Activated naive CD8-positive, alpha-beta T cell treated with anti-CD3 and anti-CD28 coated beads, Interleukin-2, amount 10 ng/mL, durations not matched to agents 7 days and 5 days (primary cell): ENCODE measurements around the gene BSDC1. TPM values are rescaled to one million over a fixed set of nuclear protein-coding genes. Genes with fewer than 3 reads are reported as not detected.

Source experiments
- ATAC-seq: fragments of 150-1000 bp; cut with Tn5 transposase; one replicate; pipeline ENCODE4 v1.10.0; 2021; ENCODE audit warnings: low read depth, moderate library complexity
- POLR2A ChIA-PET: fragments of 350-600 bp; sonication (Branson Sonifier 250); formaldehyde crosslinking; loops from one replicate; lab custom pipeline; 2021; ENCODE audit warnings: antibody characterized with exemption; lab: Charles Lee
- DNase-seq: peaks from one replicate; pipeline ENCODE4 v3.0.0; 2021
- H3K27ac Mint-ChIP-seq: one replicate; pipeline ENCODE4 v1.8.0; 2022; ENCODE audit warnings: mild to moderate bottlenecking, mixed read lengths
- H3K27me3 Mint-ChIP-seq: one replicate; pipeline ENCODE4 v1.8.0; 2022; ENCODE audit warnings: mild to moderate bottlenecking, moderate library complexity, mixed read lengths
- H3K36me3 Mint-ChIP-seq: one replicate; pipeline ENCODE4 v1.8.0; 2021; ENCODE audit warnings: mild to moderate bottlenecking, mixed read lengths
- H3K4me1 Mint-ChIP-seq: one replicate; pipeline ENCODE4 v1.8.0; 2021; ENCODE audit warnings: mixed read lengths
- H3K4me3 Mint-ChIP-seq: one replicate; pipeline ENCODE4 v1.8.0; 2022; ENCODE audit warnings: mild to moderate bottlenecking, moderate library complexity, mixed read lengths
- H3K9me3 Mint-ChIP-seq: one replicate; pipeline ENCODE4 v1.8.0; 2021; ENCODE audit warnings: mixed read lengths
- total RNA-seq, 2 experiments: library from RNA; stranded (reverse); gene quantifications; one replicate each; pipeline ENCODE4 v1.2.3, GENCODE V29; 2021

BSDC1 gene
- total RNA-seq, 2 experiments from 2014 or later: 58.0 to 63.2 TPM

DNA sequence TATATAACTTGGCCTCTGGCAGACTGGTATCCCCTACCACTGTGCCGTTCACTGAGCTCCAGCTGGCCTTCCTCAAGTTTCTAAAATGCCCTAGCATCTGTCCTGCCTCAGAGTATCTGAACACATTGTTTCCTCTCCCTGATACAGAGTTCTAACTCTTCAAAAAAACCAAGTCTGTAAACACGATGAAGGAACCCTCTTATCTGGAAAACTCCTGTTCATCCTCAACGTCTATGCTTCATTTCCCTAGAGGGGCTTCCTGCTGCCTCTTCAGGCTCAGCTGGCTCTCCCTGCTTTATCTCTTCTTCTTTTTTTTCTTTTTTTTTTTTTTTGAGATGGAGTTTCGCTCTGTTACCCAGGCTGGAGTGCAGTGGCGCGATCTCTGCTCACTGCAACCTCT, 5.6 kb downstream of the BSDC1 start:
- ATAC-seq: no peak
- Mint-ChIP-seq H3K4me1 (peaks cover 7% of the 10 kb centered on the region), H3K27ac (no peak overlapping the region), H3K4me3 (no peak overlapping the region), H3K27me3 (no peaks in the 10 kb centered on the region), H3K36me3 (peaks cover 6% of the 10 kb centered on the region), H3K9me3 (no peaks in the 10 kb centered on the region)
- POLR2A ChIA-PET: interaction anchor here (0.6 kb wide), 1 partner anchor 67 kb away, joined by 3 read pairs; no protein-coding TSS in a partner anchor
- no peak for DNase-seq

DNA sequence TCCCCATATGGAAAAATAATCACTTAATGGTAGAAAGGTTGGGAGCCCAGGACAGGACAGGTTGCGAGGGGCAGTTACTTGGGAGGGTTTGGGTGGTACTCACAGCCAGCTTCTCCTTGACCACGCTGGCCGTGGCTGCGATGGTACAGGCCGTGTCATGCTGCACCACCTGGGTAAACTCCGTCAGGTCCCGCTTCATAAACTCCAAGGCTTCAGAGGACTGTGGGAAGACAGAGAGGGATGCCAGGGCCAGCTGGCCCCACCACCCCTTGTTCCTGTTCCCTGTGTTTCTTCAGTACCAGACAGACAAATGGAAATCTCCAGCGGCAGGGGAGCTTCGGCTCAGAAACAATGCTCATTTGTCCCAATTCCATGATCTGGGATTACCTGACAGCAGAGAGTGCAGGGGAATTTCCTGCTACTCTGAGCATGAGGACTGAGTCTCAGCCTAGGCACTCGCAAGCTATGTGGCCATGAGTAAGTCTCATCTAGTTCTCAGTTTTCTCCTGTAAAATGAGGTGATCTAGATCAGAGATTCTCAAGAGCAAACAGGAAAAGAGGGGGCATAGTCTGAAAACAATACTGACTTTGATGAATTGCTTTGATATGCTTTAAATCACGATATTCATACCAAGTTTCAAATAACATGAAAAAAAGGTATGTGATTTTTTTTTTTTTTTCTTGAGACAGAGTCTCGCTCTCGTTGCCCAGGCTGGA, 7.4 kb downstream of the BSDC1 start:
- ATAC-seq (no peak), DNase-seq (no peak)
- POLR2A ChIA-PET: interaction anchor here (0.6 to 0.7 kb wide), 4 partner anchors 51 to 617 kb away, joined by 3 to 5 read pairs (median 4); partner anchors contain the start of genes MARCKSL1 and RBBP4
- Mint-ChIP-seq H3K4me1 (no peaks in the 10 kb centered on the region), H3K9me3 (no peaks in the 10 kb centered on the region), H3K27ac (no peak overlapping the region), H3K4me3 (no peak overlapping the region), H3K36me3 (peaks cover 6% of the 10 kb centered on the region), H3K27me3 (no peaks in the 10 kb centered on the region)

DNA sequence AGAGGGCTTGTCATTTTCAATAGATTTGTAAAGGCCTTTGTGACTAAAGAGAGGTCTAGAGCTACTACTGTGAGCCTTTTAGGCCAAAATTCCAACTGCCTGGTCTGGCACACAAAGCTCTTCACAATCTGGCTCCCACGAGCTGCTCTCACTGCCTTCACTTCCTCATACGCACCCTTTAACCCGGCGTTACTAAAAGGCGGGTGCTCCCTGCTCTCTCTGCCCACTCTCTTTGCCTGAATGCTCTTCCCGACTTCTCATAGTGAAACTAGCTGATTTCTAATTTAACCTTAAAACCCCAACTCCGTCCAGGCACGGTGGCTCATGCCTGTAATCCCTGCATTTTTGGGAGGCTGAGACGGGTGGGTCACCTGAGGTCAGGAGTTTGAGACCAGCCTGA, 14.2 kb downstream of the BSDC1 start:
- H3K9me3 Mint-ChIP-seq: no peaks in the 10 kb centered on the region
- H3K4me3 Mint-ChIP-seq: no peak overlapping the region
- H3K27ac Mint-ChIP-seq: no peak overlapping the region
- no peaks in the 10 kb centered on the region for H3K27me3 Mint-ChIP-seq
- POLR2A ChIA-PET: no interaction called here
- DNase-seq: no peak
- no peak for ATAC-seq
- no peaks in the 10 kb centered on the region for H3K4me1 Mint-ChIP-seq
- H3K36me3 Mint-ChIP-seq: peaks cover 11% of the 10 kb centered on the region

DNA sequence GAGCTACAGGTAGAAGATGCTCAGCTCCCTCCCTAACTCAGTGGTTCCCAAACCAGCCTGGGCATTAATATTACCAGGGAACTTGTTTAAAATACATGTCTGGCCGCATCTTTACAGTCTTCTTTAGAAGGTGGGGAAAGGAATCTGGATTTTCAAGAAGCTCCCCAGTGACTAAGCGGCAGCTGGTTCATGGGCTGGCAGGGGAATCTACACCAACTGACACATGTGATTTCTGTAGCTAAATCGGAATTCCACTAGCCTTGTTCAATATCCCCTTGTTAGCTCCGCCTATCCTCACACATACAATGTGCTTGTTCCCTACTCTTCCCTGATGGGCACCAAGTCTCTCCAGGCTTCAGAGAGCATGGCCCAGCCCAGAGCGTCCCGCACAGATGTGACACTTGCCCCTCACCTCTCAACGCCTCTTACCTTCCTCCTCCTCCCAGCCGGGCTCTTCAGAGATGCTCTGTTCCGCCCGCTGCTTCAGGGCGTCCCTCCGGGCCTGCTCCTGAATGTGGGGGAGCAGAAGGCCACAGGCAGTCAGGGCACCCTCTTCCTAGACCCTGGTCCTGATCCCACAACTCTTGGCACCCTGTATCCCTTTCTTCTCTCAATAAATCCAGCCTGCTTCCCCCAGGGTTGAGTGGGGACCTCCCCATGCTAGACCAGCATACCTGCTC, 16.6 kb downstream of the BSDC1 start:
- H3K4me1 Mint-ChIP-seq: peaks cover 2% of the 10 kb centered on the region
- no peaks in the 10 kb centered on the region for H3K27me3 Mint-ChIP-seq
- no peaks in the 10 kb centered on the region for H3K9me3 Mint-ChIP-seq
- no peak for DNase-seq
- ATAC-seq: no peak
- H3K4me3 Mint-ChIP-seq: no peak overlapping the region
- H3K36me3 Mint-ChIP-seq: peaks cover 8% of the 10 kb centered on the region
- H3K27ac Mint-ChIP-seq: no peak overlapping the region
- POLR2A ChIA-PET: no interaction called here

DNA sequence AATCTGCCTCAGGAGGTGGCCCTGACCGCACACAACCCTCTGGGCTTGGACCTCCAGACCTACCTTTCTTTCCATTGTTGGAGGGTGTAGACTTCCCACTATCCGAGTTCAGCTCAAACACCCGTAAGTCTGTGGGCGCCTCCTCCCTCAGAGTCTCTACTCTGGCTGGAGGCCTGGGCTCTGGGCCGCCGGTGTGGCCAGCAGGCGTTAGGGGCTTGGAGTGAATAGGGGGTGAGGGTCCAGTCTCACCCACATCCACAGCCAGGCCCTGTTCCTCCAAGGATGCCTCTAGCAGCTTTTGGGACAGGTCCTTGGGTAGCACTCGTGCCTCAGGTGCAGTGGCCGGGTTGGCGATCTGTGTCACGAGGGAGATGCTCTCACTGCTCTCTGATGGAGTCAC, 18.0 kb downstream of the BSDC1 start:
- H3K36me3 Mint-ChIP-seq: peaks cover 10% of the 10 kb centered on the region

DNA sequence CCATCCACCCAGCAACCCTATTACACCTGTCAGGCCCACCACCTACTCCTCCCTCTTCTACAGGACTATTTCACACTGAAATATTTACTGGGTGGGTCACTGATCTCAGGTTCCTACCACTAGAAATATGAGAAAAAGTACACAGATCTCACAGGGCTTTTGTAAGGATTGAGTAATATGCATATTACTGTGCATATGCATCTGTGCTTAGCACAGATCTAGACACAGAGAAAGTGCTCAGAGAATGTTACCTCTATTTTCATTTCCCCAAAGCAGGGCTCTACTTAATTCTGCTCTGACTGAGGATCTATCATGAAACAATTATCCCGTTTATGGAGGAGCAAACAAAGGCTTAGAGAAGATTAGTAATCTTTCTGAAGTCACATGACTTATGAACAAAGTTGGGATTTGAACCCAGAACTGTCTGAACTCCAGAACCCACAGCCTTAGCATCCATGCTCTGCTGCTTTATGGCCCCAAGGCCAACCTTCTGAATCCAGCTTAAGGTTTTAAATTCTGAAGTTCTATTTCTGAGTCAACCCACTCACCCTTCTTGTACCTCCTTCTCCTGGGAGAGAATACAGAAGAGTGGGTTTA, 20.1 kb downstream of the BSDC1 start:
- Mint-ChIP-seq H3K27me3 (no peaks in the 10 kb centered on the region), H3K36me3 (peaks cover 9% of the 10 kb centered on the region), H3K9me3 (no peaks in the 10 kb centered on the region), H3K27ac (no peak overlapping the region), H3K4me3 (no peak overlapping the region), H3K4me1 (peaks cover 14% of the 10 kb centered on the region)
- ATAC-seq: no peak
- POLR2A ChIA-PET: no interaction called here
- DNase-seq: no peak

More for the DNA sequence above, 18.0 kb downstream of the BSDC1 start:
- Mint-ChIP-seq H3K4me3 (no peak overlapping the region), H3K27ac (no peak overlapping the region), H3K4me1 (peaks cover 14% of the 10 kb centered on the region), H3K27me3 (no peaks in the 10 kb centered on the region), H3K9me3 (no peaks in the 10 kb centered on the region)
- POLR2A ChIA-PET: no interaction called here
- no peak for DNase-seq
- no peak for ATAC-seq

DNA sequence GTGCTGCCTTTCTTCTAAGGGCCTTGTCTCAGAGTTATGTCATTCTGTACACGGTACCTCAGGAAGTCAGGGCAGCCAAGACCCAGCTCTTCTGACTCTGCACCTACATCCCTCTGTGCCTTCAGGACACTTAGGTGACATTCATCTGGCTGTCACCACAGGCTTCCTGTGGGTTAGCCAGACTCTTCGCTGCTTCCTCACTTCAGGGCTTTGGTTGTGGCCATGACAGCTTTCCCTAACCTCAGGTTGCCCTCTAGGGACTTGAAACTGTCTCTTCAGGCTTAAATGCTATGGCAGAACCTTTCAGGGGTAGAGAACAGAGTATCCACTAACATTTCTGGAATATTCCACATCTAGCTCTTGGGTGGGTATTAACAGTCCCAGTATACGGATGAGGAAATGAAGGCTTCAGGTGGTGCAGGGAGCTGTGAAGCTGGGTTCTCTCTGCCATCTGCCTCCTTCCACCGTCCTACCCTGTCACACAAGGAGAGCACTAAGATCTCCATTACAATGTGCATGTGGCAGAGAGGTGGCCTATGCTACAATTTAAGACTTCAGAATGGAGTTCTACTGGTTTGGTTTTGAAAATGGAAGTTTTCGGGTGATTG, 22.0 kb downstream of the BSDC1 start:
- ATAC-seq (peak; percentile 89), DNase-seq (peak; percentile 61)
- H3K27ac Mint-ChIP-seq: no peak overlapping the region
- H3K9me3 Mint-ChIP-seq: no peaks in the 10 kb centered on the region
- peaks cover 4% of the 10 kb centered on the region for H3K36me3 Mint-ChIP-seq
- no peaks in the 10 kb centered on the region for H3K27me3 Mint-ChIP-seq
- POLR2A ChIA-PET: interaction anchor here (0.5 to 2.2 kb wide), 4 partner anchors 13 to 132 kb away, joined by 3 to 12 read pairs (median 4); partner anchors contain the start of gene MARCKSL1
- peaks cover 14% of the 10 kb centered on the region for H3K4me1 Mint-ChIP-seq
- H3K4me3 Mint-ChIP-seq: no peak overlapping the region

DNA sequence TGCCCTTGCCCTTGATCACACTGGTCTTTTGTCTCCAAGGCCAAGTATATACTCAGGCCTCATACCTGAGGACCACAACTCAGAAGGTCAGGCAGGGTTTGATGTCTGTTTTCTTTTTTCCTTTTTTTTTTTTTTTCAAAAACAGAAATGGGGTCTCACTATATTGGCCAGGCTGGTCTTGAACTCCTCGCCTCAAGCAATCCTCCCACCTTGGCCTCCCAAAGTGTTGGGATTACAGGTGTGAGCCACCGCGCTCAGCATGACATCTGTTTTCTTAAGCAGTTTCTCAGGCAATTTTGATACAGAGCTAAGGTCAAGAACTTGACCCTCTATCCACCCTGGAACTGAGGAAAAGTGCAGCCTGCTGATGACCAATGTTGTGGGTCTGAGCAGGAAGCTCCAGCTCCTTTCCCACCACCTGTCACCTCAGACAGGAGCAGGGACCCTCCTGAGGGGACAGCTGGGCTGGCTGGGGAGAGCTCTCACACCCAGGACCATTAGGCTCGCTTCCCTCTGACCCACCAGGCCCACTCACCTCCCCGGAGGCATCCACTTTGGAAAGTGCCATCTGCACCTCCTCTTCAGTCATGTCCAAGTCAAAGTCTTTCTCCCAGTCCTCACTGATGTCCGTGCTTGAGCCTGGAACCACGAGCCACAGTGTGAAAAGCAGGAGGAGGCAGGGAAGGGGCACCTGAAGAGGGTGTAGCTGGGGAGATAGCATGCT, 26.2 kb downstream of the BSDC1 start:
- DNase-seq (no peak), ATAC-seq (no peak)
- no peak overlapping the region for H3K4me3 Mint-ChIP-seq
- no peaks in the 10 kb centered on the region for H3K27me3 Mint-ChIP-seq
- no peak overlapping the region for H3K27ac Mint-ChIP-seq
- peaks cover 17% of the 10 kb centered on the region for H3K4me1 Mint-ChIP-seq
- peaks cover 5% of the 10 kb centered on the region for H3K36me3 Mint-ChIP-seq
- POLR2A ChIA-PET: interaction anchor here (0.9 kb wide), 1 partner anchor 32 kb away, joined by 3 read pairs; the partner anchor contains the start of gene MARCKSL1
- no peaks in the 10 kb centered on the region for H3K9me3 Mint-ChIP-seq

DNA sequence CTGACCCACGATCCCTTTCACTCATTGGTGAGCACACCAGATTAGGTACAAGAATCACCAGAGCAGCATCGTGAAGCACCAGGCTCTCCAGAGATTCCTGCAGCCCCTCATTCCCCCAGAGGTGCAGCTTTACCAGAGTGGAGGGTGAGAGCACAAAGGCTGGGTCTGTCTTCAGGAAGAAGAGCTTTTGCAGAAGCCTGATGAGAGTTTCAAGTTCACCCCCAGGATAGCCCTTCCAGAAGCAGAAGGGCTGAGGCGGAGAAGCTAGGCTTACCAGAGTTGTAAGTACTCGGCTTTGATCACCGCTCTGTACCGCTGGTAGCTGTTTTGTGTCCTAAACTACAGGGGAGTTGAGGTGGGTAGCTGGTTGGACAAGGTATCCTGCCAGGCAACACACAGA, 28.8 kb downstream of the BSDC1 start:
- DNase-seq (no peak), ATAC-seq (no peak)
- Mint-ChIP-seq H3K27ac (no peak overlapping the region), H3K4me1 (peaks cover 9% of the 10 kb centered on the region), H3K4me3 (no peak overlapping the region), H3K36me3 (peaks cover 5% of the 10 kb centered on the region), H3K27me3 (peaks cover 3% of the 10 kb centered on the region), H3K9me3 (no peaks in the 10 kb centered on the region)
- POLR2A ChIA-PET: no interaction called here

DNA sequence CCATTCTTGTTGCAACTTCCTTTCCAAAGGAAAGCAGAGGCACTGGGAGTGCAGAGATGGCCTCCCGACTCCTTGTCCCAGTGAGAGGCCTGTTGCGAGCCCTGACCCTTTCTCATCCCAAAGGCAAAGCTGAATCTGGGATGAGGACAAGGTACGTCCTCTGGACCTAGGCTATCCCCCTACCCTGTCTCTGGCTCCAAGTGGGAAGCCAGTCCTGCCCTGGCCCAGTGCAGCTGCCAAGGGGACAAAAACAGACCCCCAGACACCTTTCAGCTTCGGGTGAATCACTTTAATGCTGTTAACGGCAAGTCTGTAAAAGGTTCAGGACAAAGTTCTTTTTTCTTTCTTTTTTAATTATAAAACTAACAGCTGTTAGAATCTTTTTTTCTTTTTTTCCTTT, 29.4 kb downstream of the BSDC1 start:
- ATAC-seq: no peak
- Mint-ChIP-seq H3K36me3 (peaks cover 5% of the 10 kb centered on the region), H3K27ac (no peak overlapping the region), H3K4me1 (peaks cover 14% of the 10 kb centered on the region), H3K4me3 (no peak overlapping the region), H3K27me3 (peaks cover 3% of the 10 kb centered on the region), H3K9me3 (no peaks in the 10 kb centered on the region)
- DNase-seq: no peak
- POLR2A ChIA-PET: no interaction called here

DNA sequence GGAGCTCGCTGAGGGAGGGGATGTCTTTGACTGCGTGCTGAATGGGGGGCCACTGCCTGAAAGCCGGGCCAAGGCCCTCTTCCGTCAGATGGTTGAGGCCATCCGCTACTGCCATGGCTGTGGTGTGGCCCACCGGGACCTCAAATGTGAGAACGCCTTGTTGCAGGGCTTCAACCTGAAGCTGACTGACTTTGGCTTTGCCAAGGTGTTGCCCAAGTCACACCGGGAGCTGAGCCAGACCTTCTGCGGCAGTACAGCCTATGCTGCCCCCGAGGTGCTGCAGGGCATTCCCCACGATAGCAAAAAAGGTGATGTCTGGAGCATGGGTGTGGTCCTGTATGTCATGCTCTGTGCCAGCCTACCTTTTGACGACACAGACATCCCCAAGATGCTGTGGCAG, 30.5 kb downstream of the BSDC1 start:
- Mint-ChIP-seq H3K36me3 (peaks cover 3% of the 10 kb centered on the region), H3K27me3 (peaks cover 3% of the 10 kb centered on the region), H3K9me3 (no peaks in the 10 kb centered on the region), H3K4me1 (peaks cover 20% of the 10 kb centered on the region), H3K27ac (no peak overlapping the region), H3K4me3 (no peak overlapping the region)
- DNase-seq (no peak), ATAC-seq (no peak)
- POLR2A ChIA-PET: interaction anchor here (1.1 kb wide), 1 partner anchor 28 kb away, joined by 3 read pairs; no protein-coding TSS in a partner anchor

DNA sequence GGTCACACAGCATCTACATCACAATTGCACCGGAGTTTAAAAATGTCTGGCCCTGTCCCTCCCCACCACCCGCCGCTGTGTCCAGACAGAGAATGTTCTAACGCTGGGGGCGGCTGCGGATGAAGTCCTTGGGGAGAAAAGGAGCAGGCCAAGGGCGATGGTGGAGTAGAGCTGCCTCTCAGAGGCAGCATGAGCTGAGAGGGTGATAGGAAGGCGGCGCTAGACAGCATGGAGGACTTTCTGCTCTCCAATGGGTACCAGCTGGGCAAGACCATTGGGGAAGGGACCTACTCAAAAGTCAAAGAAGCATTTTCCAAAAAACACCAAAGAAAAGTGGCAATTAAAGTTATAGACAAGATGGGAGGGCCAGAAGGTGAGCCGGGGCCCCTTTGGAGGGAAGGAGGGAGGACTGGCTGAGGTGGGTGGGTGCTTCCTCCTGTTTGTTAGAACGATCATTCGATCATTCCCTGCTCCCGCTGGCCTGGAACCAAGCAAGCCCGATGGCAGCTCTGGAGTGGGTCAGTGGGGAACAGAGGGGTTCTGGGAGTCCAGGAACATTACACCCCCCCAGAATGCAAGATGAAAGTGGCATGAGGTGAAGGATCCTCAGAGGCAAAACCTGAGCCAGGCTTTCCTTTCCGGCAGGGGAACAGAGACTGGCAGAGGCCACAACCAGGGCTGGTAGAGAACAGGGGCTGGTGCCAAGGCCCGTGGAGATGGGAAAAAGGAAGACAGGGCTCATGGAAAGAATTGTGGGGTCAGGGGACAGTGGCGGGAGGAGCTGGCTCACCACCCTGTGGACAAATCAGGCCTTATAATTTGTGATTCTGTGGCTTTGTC, 31.5 kb downstream of the BSDC1 start, which contains the start of the genes FAM229A and TSSK3:
Gene FAM229A (minus strand): TSS at position 12 of the 840 bp plus-strand sequence. CDS start 394 bp downstream, outside the sequence.
Gene TSSK3 (plus strand): TSS at position 66 of the 840 bp plus-strand sequence. CDS start 163 bp downstream, at position 229.
- H3K27me3 Mint-ChIP-seq: peaks cover 3% of the 10 kb centered on the region
- H3K4me3 Mint-ChIP-seq: peak within 1 kb of the TSS; percentile 6
- DNase-seq (no peak), ATAC-seq (no peak)
- peaks cover 3% of the 10 kb centered on the region for H3K36me3 Mint-ChIP-seq
- H3K9me3 Mint-ChIP-seq: no peaks in the 10 kb centered on the region
- no peak within 1 kb of the TSS for H3K27ac Mint-ChIP-seq
- POLR2A ChIA-PET: interaction anchor here (1.0 to 1.1 kb wide), 2 partner anchors 27 kb away, joined by 3 to 6 read pairs; partner anchors contain the start of gene MARCKSL1
- H3K4me1 Mint-ChIP-seq: peaks cover 20% of the 10 kb centered on the region
